Osteocyte (in vitro differentiated cells): ENCODE data around the gene HOXB3. TPM values are rescaled to one million over a fixed set of nuclear protein-coding genes. Genes with fewer than 3 reads are reported as not detected.

Experiments used
- DNase-seq: peaks from one replicate; pipeline ENCODE4 v3.0.0; 2021; ENCODE audit warnings: mixed read lengths; ENCODE audit not compliant: unreplicated experiment; ENCODE audit errors: extremely low spot score
- H3K27ac Mint-ChIP-seq: one replicate; pipeline ENCODE4 v1.8.0; 2021; ENCODE audit warnings: mild to moderate bottlenecking, mixed read lengths; ENCODE audit not compliant: unreplicated experiment
- H3K27me3 Mint-ChIP-seq: one replicate; pipeline ENCODE4 v1.8.0; 2021; ENCODE audit warnings: mixed read lengths; ENCODE audit not compliant: unreplicated experiment
- H3K36me3 Mint-ChIP-seq: one replicate; pipeline ENCODE4 v1.8.0; 2021; ENCODE audit warnings: mixed read lengths; ENCODE audit not compliant: unreplicated experiment
- H3K4me1 Mint-ChIP-seq: one replicate; pipeline ENCODE4 v1.8.0; 2021; ENCODE audit warnings: mixed read lengths; ENCODE audit not compliant: unreplicated experiment
- H3K4me3 Mint-ChIP-seq: one replicate; pipeline ENCODE4 v1.8.0; 2021; ENCODE audit warnings: mild to moderate bottlenecking, moderate library complexity, mixed read lengths; ENCODE audit not compliant: unreplicated experiment
- H3K9me3 Mint-ChIP-seq: one replicate; pipeline ENCODE4 v1.8.0; 2021; ENCODE audit warnings: mixed read lengths; ENCODE audit not compliant: unreplicated experiment
- total RNA-seq: library from RNA; stranded (reverse); gene quantifications from 2 replicates; pipeline ENCODE4 v1.2.1, GENCODE V29; 2021
- TF ChIP-seq, protein P1 (sequence below): fragments of 200-600 bp; sonication (generic); IDR thresholded peaks from 2 replicates; pipeline ENCODE4 v1.5.0; 2021; ENCODE audit warnings: antibody characterized with exemption, mild to moderate bottlenecking, moderate library complexity

HOXB3 gene
- total RNA-seq, 1 donor from 2014 or later = 0.46 TPM

GRCh38 chr17:48593126-48593829 lies 3.2 kb upstream of the HOXB3 start, which contains the start of gene HOXB5:
TSS of gene HOXB5 (minus strand) at chr17:48593779. CDS start at chr17:48593682, 97 bp downstream.
- H3K4me1 Mint-ChIP-seq = peaks cover 13% of the 10 kb centered on the region
- no peak for DNase-seq
- H3K36me3 Mint-ChIP-seq = no peaks in the 10 kb centered on the region
- H3K9me3 Mint-ChIP-seq = no peaks in the 10 kb centered on the region
- H3K27me3 Mint-ChIP-seq = peaks cover 97% of the 10 kb centered on the region
- H3K27ac Mint-ChIP-seq = no peak within 1 kb of the TSS
- H3K4me3 Mint-ChIP-seq = no peak within 1 kb of the TSS
- TF ChIP-seq, protein P1, sequence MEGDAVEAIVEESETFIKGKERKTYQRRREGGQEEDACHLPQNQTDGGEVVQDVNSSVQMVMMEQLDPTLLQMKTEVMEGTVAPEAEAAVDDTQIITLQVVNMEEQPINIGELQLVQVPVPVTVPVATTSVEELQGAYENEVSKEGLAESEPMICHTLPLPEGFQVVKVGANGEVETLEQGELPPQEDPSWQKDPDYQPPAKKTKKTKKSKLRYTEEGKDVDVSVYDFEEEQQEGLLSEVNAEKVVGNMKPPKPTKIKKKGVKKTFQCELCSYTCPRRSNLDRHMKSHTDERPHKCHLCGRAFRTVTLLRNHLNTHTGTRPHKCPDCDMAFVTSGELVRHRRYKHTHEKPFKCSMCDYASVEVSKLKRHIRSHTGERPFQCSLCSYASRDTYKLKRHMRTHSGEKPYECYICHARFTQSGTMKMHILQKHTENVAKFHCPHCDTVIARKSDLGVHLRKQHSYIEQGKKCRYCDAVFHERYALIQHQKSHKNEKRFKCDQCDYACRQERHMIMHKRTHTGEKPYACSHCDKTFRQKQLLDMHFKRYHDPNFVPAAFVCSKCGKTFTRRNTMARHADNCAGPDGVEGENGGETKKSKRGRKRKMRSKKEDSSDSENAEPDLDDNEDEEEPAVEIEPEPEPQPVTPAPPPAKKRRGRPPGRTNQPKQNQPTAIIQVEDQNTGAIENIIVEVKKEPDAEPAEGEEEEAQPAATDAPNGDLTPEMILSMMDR = no peak

DNA sequence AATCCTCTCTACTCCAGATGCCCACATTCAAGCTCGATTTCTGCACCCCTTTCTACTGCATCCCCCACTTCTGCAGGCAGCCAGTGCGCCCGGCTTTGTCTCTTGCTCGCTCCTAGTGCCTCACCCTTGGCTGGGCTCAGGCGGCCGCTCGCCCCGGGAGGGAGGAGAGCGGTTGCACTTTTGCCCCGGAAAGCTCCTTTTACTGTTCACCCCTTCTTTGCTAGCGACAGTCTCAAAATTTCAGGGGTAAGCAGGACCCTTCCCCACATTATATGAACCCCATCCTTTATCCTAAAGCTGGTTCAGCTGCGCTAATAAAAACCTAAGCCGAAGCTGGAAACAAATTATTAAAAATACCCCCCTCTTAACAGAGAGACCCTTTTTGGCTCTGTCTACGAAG lies 2.5 kb upstream of the HOXB3 start:
- Mint-ChIP-seq H3K4me1 (peaks cover 10% of the 10 kb centered on the region), H3K27ac (no peak overlapping the region), H3K27me3 (peaks cover 97% of the 10 kb centered on the region), H3K9me3 (no peaks in the 10 kb centered on the region), H3K36me3 (no peaks in the 10 kb centered on the region), H3K4me3 (no peak overlapping the region)
- no peak for DNase-seq
- TF ChIP-seq, protein P1 = no peak

DNA sequence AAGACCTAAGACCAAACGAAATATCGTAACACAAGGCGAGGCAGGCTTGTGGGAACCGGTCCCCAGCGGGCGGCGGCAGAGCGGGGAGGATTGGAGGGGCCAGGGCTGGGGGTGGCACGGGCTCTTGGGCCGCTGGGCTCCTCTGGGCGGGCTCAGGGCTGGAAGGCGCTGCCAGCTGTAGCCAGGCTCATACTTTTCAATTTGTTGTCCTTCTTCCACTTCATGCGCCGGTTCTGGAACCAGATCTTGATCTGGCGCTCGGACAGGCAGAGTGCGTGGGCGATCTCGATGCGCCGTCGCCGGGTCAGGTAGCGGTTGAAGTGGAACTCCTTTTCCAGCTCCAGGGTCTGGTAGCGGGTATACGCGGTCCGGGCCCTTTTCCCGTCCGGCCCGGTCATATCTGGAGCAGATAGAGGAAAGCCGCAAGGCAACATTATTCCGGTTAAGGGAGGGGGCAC lies 2.0 kb upstream of the HOXB3 start:
- peaks cover 10% of the 10 kb centered on the region for H3K4me1 Mint-ChIP-seq
- H3K27ac Mint-ChIP-seq = no peak overlapping the region
- no peaks in the 10 kb centered on the region for H3K36me3 Mint-ChIP-seq
- H3K4me3 Mint-ChIP-seq = no peak overlapping the region
- H3K27me3 Mint-ChIP-seq = peaks cover 97% of the 10 kb centered on the region
- TF ChIP-seq, protein P1 = no peak
- no peak for DNase-seq
- H3K9me3 Mint-ChIP-seq = no peaks in the 10 kb centered on the region

DNA sequence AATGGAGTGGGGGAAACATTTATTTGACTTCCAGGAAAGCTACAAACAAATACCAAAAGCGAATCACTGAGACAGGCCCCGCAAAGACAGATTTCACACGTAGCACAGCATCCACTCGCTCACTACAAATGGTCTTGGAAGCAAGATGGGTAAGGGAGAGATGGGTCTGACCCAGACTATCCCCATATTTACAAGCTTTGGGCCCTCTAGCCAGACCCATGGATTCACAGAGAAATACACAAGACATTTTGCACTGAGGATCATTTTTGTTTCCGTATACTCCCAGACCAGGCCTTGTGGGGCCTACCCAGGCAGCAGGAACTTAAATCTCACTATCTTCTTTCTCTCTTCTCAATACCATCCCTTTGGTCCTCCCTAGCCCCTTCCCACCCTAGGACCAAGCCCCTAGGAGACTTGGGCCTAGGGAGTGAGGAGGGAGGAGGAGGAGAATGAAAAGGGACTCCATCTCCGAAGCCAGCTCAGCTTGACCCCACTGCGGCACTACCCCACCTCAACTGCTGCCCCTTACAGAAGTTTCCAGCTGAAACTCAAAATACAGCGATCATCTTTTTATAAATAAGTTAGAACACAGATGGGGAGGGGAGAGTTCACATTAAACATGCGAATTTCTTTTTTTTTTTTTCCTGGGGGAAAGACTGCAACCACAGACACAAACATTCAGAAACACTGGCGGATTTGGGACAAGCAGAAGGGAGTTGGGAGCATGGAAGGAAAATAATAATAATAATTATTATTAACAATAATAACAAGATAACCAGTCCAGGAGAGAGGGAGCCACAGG lies 1.4 kb upstream of the HOXB3 start:
- DNase-seq = no peak
- H3K27me3 Mint-ChIP-seq = peaks cover 97% of the 10 kb centered on the region
- TF ChIP-seq, protein P1 = no peak
- no peaks in the 10 kb centered on the region for H3K36me3 Mint-ChIP-seq
- no peaks in the 10 kb centered on the region for H3K9me3 Mint-ChIP-seq
- no peak overlapping the region for H3K4me3 Mint-ChIP-seq
- no peak overlapping the region for H3K27ac Mint-ChIP-seq
- H3K4me1 Mint-ChIP-seq = peaks cover 8% of the 10 kb centered on the region

GRCh38 chr17:48590607-48591161 lies 643 bp upstream of the HOXB3 start:
- H3K27ac Mint-ChIP-seq = no peak overlapping the region
- no peaks in the 10 kb centered on the region for H3K9me3 Mint-ChIP-seq
- H3K4me3 Mint-ChIP-seq = no peak overlapping the region
- TF ChIP-seq, protein P1 = no peak
- H3K36me3 Mint-ChIP-seq = no peaks in the 10 kb centered on the region
- no peak for DNase-seq
- peaks cover 98% of the 10 kb centered on the region for H3K27me3 Mint-ChIP-seq
- peaks cover 12% of the 10 kb centered on the region for H3K4me1 Mint-ChIP-seq
